ENCODE measurements around the gene ANP32E. TPM values are rescaled to one million over a fixed set of nuclear protein-coding genes. Genes with fewer than 3 reads are reported as not detected.

Gene ANP32E
- total and polyA plus RNA-seq, 2 of the 13 experiments (the other 11 are each of a cell fraction or from before 2014, with no cell fraction given): 10.3 to 53.0 TPM

- ATAC-seq: peak; percentile 65
- under 1% methylated on average over 37 of the region's 78 CpGs for WGBS (ENCODE audit: low lambda C conversion rate)
- Histone ChIP-seq H3K9me3 (ENCODE audit: low read length) (no peaks in the 10 kb centered on the region), H3K4me3 (replicated peaks in 1 of 3; ENCODE audit: insufficient read depth in 1 of 3, low read depth in 2 of 3, low read length in 3 of 3) (peak overlapping the region; percentile 83 to 93 (median 84)), H3K4me1 (ENCODE audit: insufficient read depth, low read length) (peaks cover 26% of the 10 kb centered on the region), H3K79me2 (ENCODE audit: insufficient read depth, low read length) (peaks cover 47% of the 10 kb centered on the region), H4K20me1 (ENCODE audit: insufficient read depth, low read length) (no peaks in the 10 kb centered on the region), H3K27ac (ENCODE audit: extremely low read length, insufficient read depth, low read length) (peak overlapping the region; percentile 88), H3K4me2 (ENCODE audit: low read depth, low read length) (peak overlapping the region; percentile 72), H3K36me3 (replicated peaks in 1 of 2; ENCODE audit: control insufficient read depth in 1 of 2, insufficient read depth in 2 of 2, low read length in 2 of 2) (0 out of 5 replicates have a peak, but pooled peaks cover 0 to 1% of the 10 kb centered on the region in 2 experiments), H3K9ac (ENCODE audit: insufficient read depth, low read depth, low read length) (peak overlapping the region; percentile 90), H3K27me3 (ENCODE audit: control insufficient read depth in 1 of 2, insufficient read depth in 2 of 2, low read length in 2 of 2) (no peaks in the 10 kb centered on the region; a peak in 2 of 5 replicates), H2AFZ (ENCODE audit: low read length) (peak overlapping the region; percentile 49)
- POLR2A ChIA-PET: interaction anchor here (1.6 kb wide), 1 partner anchor 90 kb away, joined by 3 read pairs; no protein-coding TSS in a partner anchor
- peak; percentile 51 for DNase-seq (ENCODE audit: low spot score)
- intact Hi-C loops (cut with micrococcal nuclease; ENCODE audit: unreplicated experiment) (no loop called here), in situ Hi-C loops (cut with HindIII; ENCODE audit: extremely low pct_ligation_motif_present, low pct_unique_long_range_greater_than_20kb) (no loop called here)
- TSS peak; percentile 88 for BruUV-seq (replicated peaks)
- FAIRE-seq: no peak
- CTCF ChIA-PET (ENCODE audit: low intra/inter-chr PET ratio, low total read pairs): interaction anchor here (1.0 kb wide), 1 partner anchor 48 kb away, joined by 3 read pairs; no protein-coding TSS in a partner anchor
- TF ChIP-seq TOPORS (CRISPR knock-in tag; IDR thresholded peaks at IDR 0.05): 0 out of 2 replicates have a peak, but pooled peaks have one; percentile 29
- TF ChIP-seq ISL2 (CRISPR knock-in tag; IDR thresholded peaks at IDR 0.05): no peak; the same call in 1 of the 2 replicates
- TF ChIP-seq GPN1 (CRISPR knock-in tag; IDR thresholded peaks at IDR 0.05; ENCODE audit: borderline replicate concordance): no peak
- TF ChIP-seq ELF4 (CRISPR knock-in tag; IDR thresholded peaks at IDR 0.05; ENCODE audit: borderline replicate concordance): no peak
- TF ChIP-seq, protein P1, sequence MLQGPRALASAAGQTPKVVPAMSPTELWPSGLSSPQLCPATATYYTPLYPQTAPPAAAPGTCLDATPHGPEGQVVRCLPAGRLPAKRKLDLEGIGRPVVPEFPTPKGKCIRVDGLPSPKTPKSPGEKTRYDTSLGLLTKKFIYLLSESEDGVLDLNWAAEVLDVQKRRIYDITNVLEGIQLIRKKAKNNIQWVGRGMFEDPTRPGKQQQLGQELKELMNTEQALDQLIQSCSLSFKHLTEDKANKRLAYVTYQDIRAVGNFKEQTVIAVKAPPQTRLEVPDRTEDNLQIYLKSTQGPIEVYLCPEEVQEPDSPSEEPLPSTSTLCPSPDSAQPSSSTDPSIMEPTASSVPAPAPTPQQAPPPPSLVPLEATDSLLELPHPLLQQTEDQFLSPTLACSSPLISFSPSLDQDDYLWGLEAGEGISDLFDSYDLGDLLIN (CRISPR knock-in tag; IDR thresholded peaks at IDR 0.05; ENCODE audit: borderline replicate concordance): peak; percentile 73; the same call in 1 of the 2 replicates
- TF ChIP-seq FLYWCH1 (CRISPR knock-in tag; IDR thresholded peaks at IDR 0.05): no peak
- peak; percentile 57 for TF ChIP-seq HDAC1 (CRISPR knock-in tag; IDR thresholded peaks at IDR 0.05)
- 0 out of 2 replicates have a peak, but pooled peaks have one; percentile 37 for TF ChIP-seq ZSCAN21 (CRISPR knock-in tag; IDR thresholded peaks at IDR 0.05; ENCODE audit: borderline replicate concordance)
- TF ChIP-seq, protein P2, sequence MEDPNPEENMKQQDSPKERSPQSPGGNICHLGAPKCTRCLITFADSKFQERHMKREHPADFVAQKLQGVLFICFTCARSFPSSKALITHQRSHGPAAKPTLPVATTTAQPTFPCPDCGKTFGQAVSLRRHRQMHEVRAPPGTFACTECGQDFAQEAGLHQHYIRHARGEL (CRISPR knock-in tag; IDR thresholded peaks at IDR 0.05): no peak
- TF ChIP-seq SNRNP70 (IDR thresholded peaks at IDR 0.05; ENCODE audit: low read depth, low read length): no peak
- TF ChIP-seq ZNF660 (CRISPR knock-in tag; IDR thresholded peaks at IDR 0.05; ENCODE audit: borderline replicate concordance, low read depth): no peak
- TF ChIP-seq SP2 (CRISPR knock-in tag; IDR thresholded peaks at IDR 0.05): 0 out of 2 replicates have a peak, but pooled peaks have one; percentile 39
- TF ChIP-seq, protein P3, sequence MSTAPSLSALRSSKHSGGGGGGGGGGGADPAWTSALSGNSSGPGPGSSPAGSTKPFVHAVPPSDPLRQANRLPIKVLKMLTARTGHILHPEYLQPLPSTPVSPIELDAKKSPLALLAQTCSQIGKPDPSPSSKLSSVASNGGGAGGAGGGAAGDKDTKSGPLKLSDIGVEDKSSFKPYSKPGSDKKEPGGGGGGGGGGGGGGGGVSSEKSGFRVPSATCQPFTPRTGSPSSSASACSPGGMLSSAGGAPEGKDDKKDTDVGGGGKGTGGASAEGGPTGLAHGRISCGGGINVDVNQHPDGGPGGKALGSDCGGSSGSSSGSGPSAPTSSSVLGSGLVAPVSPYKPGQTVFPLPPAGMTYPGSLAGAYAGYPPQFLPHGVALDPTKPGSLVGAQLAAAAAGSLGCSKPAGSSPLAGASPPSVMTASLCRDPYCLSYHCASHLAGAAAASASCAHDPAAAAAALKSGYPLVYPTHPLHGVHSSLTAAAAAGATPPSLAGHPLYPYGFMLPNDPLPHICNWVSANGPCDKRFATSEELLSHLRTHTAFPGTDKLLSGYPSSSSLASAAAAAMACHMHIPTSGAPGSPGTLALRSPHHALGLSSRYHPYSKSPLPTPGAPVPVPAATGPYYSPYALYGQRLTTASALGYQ (CRISPR knock-in tag; IDR thresholded peaks at IDR 0.05): no peak
- no peak for TF ChIP-seq CBX2 (IDR thresholded peaks at IDR 0.05; ENCODE audit: low read depth, low read length)
- TF ChIP-seq CBX2 (CRISPR knock-in tag; IDR thresholded peaks at IDR 0.05; ENCODE audit: low read depth): no peak
- TF ChIP-seq PTBP1 (IDR thresholded peaks at IDR 0.05; ENCODE audit: low read depth, low read length, poor library complexity, severe bottlenecking): no peak
- no peak for TF ChIP-seq PRMT3 (CRISPR knock-in tag; IDR thresholded peaks at IDR 0.05; ENCODE audit: borderline replicate concordance, low read depth)
- no peak for TF ChIP-seq ZNF605 (CRISPR knock-in tag; IDR thresholded peaks at IDR 0.05)
- no peak for TF ChIP-seq ZNF547 (CRISPR knock-in tag; IDR thresholded peaks at IDR 0.05)
- TF ChIP-seq MAFF (IDR thresholded peaks at IDR 0.05; ENCODE audit: low read depth, low read length): no peak
Observed at GRCh38 chr1:150234566-150235293, 1.2 kb downstream of the ANP32E start.
